NB4 (cell line): ENCODE data around the gene PCDHB11.
A peak's percentile ranks its signal among the peaks of the same experiment; 100 is the strongest.
"Not testable (repeated sequence)": the region's sequence is repeated elsewhere in the genome, so short reads cannot be mapped to it uniquely, and the experiment has no call there.

Source experiments
- DNase-seq: peaks from one replicate; pipeline ENCODE4 v3.0.0; 2010; ENCODE audit warnings: low read depth
- H3K4me3 ChIP-seq: one replicate; pipeline ENCODE4 v1.5.1; 2011; ENCODE audit warnings: mild to moderate bottlenecking, low read depth, low read length, moderate library complexity
- MYC ChIP-seq: IDR thresholded peaks from 2 replicates; pipeline ENCODE4 v1.6.1; 2011; ENCODE audit warnings: low read depth, low read length
- POLR2A ChIP-seq: IDR thresholded peaks from 2 replicates; pipeline ENCODE4 v1.6.1; 2011; ENCODE audit warnings: mild to moderate bottlenecking; ENCODE audit not compliant: insufficient read length; ENCODE audit errors: extremely low read depth
- TF ChIP-seq, protein P1 (sequence below): IDR thresholded peaks from 2 replicates; pipeline ENCODE4 v1.6.1; 2011; ENCODE audit warnings: low read depth, low read length
- TF ChIP-seq, protein P2 (sequence below): IDR thresholded peaks from one replicate; pipeline ENCODE4 v1.5.1; 2012; ENCODE audit warnings: low read depth, low read length

The PCDHB11 gene

DNA sequence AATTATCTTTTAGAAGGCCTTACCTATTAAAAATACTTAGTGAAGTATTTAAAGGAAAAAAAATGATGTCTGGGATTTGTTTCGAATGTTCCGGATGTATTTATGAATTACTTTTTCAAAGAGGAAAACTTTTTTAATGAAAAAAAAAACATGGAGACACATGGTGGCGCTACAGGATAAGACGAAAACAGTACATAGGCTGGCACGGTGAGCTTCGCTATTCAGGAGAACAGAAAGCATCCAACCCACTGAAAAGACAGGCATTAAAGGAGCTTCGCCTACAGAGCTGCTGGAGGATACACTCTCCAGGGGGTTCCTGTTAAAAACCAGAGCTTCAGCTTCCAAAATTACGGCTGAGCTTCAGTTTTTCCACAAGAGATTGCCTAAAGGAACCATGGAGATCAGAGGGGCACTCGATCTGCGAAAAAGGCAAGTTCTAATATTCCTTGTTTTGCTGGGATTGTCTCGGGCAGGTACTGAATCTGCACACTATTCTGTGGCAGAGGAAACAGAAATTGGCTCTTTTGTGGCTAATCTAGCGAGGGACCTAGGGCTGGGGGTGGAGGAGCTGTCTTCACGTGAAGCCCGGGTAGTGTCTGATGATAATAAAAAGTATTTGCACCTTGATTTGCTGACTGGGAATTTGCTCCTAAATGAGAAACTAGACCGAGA lies 23.8 kb downstream of the PCDHB11 start, which contains the start of gene PCDHB14:
Gene PCDHB14, plus strand, starts transcription at position 232 of the 672 bp plus-strand sequence. Its CDS starts 163 bp downstream, at position 395.
- no peak within 1 kb of the TSS for H3K4me3 ChIP-seq
- DNase-seq, result peak; percentile 64
- no peak for TF ChIP-seq MYC
- TF ChIP-seq, protein P1, sequence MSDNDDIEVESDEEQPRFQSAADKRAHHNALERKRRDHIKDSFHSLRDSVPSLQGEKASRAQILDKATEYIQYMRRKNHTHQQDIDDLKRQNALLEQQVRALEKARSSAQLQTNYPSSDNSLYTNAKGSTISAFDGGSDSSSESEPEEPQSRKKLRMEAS, result peak; percentile 24; the same call in 1 of the 2 replicates
- TF ChIP-seq POLR2A, result no peak
- TF ChIP-seq, protein P2, sequence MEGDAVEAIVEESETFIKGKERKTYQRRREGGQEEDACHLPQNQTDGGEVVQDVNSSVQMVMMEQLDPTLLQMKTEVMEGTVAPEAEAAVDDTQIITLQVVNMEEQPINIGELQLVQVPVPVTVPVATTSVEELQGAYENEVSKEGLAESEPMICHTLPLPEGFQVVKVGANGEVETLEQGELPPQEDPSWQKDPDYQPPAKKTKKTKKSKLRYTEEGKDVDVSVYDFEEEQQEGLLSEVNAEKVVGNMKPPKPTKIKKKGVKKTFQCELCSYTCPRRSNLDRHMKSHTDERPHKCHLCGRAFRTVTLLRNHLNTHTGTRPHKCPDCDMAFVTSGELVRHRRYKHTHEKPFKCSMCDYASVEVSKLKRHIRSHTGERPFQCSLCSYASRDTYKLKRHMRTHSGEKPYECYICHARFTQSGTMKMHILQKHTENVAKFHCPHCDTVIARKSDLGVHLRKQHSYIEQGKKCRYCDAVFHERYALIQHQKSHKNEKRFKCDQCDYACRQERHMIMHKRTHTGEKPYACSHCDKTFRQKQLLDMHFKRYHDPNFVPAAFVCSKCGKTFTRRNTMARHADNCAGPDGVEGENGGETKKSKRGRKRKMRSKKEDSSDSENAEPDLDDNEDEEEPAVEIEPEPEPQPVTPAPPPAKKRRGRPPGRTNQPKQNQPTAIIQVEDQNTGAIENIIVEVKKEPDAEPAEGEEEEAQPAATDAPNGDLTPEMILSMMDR, result no peak

- DNase-seq, H3K4me3 ChIP-seq: not testable (repeated sequence)
These were observed 25.4 kb downstream of the PCDHB11 start for GRCh38 chr5:141224844-141225243.

- H3K4me3 ChIP-seq, DNase-seq: not testable (repeated sequence)
These were observed 26.0 kb downstream of the PCDHB11 start for GRCh38 chr5:141225421-141225820.

DNA sequence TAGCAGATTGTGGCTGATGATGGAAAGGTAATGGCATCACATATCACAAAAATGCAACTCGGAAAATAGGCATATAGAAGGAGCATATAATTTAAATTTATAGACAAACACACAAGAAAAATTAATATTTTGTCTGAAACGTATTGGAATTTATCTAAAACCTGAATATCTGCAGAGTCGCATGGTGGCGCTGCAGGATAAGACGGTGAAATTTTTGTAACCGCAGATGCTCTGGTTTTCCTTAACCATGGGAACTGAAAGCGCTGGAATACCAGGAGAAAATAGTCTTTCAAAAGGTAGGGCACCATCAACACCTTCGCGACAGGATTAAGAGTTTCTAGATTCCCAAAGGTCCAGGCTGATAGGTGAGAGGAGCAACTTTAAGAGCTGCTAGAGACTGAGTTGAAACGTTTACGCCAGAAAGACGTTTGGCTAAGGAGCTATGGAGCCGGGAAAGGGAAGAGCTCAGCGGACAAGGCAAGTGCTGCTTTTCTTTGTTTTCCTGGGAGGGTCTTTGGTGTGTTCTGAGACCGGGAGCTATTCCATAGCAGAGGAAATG lies 34.8 kb downstream of the PCDHB11 start:
- no peak overlapping the region for H3K4me3 ChIP-seq
- TF ChIP-seq, protein P2, result peak; percentile 29
- no peak for TF ChIP-seq MYC
- no peak for DNase-seq

- not testable (repeated sequence) for H3K4me3 ChIP-seq, DNase-seq
These were observed 36.5 kb downstream of the PCDHB11 start for GRCh38 chr5:141235922-141236321.

DNA sequence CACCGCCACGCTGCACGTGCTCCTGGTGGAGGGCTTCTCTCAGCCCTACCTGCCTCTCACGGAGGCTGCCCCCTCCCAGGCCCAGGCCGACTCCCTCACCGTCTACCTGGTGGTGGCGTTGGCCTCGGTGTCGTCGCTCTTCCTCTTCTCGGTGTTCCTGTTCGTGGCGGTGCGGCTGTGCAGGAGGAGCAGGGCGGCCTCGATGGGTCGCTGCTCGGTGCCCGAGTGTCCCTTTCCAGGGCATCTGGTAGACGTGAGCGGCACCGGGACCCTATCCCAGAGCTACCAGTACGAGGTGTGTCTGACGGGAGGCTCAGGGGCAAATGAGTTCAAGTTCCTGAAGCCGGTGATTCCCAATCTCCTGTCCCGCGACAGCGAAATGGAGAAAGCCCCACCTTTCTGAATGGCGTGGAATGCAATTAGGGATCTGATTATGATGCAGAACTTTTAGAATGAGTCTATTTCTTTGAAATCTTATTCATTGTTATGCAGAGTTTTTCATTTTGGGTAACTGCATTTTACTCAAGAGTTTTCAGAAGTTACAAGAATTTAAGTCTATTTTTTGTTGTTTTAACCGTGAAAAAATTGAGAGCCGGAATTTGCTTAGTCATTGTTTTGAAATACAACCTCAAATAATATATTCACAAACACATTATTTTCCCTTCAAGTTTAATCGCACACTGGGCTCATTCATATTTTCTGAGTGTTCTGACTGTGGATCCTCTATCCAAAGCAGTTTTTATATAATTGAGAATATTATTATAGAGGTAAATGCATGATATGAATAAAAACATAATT lies 37.3 kb downstream of the PCDHB11 start:
- DNase-seq, result no peak
- no peak overlapping the region for H3K4me3 ChIP-seq
- TF ChIP-seq, protein P2, result no peak
- no peak for TF ChIP-seq MYC
- TF ChIP-seq POLR2A, result no peak
- TF ChIP-seq, protein P1, result no peak

DNA sequence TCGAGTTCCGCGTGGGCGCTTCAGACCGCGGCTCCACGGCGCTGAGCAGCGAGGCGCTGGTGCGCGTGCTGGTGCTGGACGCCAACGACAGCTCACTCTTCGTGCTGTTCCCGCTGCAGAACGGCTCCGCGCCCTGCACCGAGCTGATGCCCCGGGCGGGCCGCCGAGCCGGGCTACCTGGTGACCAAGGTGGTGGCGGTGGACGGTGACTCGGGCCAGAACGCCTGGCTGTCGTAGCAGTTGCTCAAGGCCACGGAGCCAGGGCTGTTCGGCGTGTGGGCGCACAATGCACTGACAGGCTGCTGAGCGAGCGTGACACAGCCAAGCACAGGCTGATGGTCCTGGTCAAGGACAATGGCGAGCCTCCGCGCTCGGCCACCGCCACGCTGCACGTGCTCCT lies 42.1 kb downstream of the PCDHB11 start:
- TF ChIP-seq, protein P1, result no peak
- no peak for DNase-seq

GRCh38 chr5:141245250-141245717 lies 45.9 kb downstream of the PCDHB11 start, which contains the start of gene PCDHB15:
Gene PCDHB15, plus strand, starts transcription at chr5:141245395. Its CDS starts 184 bp downstream, at chr5:141245579.
- peak; percentile 57 for DNase-seq
- TF ChIP-seq, protein P2, result peak; percentile 36
- no peak for TF ChIP-seq POLR2A
- H3K4me3 ChIP-seq, result no peak within 1 kb of the TSS

More for the DNA sequence above, 42.1 kb downstream of the PCDHB11 start:
- H3K4me3 ChIP-seq, result no peak overlapping the region

- DNase-seq, result not testable (repeated sequence)
These were observed 47.5 kb downstream of the PCDHB11 start for GRCh38 chr5:141246971-141247370.

DNA sequence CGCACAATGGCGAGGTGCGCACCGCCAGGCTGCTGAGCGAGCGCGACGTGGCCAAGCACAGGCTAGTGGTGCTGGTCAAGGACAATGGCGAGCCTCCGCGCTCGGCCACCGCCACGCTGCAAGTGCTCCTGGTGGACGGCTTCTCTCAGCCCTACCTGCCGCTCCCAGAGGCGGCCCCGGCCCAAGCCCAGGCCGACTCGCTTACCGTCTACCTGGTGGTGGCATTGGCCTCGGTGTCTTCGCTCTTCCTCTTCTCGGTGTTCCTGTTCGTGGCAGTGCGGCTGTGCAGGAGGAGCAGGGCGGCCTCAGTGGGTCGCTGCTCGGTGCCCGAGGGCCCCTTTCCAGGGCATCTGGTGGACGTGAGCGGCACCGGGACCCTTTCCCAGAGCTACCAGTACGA lies 48.0 kb downstream of the PCDHB11 start:
- not testable (repeated sequence) for H3K4me3 ChIP-seq, DNase-seq

More at GRCh38 chr5:141246971-141247370, 47.5 kb downstream of the PCDHB11 start:
- H3K4me3 ChIP-seq, result not testable (repeated sequence)
